Measurements from ENCODE around the gene TBX21. TPM values are rescaled to one million over a fixed set of nuclear protein-coding genes. Genes with fewer than 3 reads are reported as not detected.

Gene TBX21
- total RNA-seq, 1 experiment from 2014 or later: not detected

DNA sequence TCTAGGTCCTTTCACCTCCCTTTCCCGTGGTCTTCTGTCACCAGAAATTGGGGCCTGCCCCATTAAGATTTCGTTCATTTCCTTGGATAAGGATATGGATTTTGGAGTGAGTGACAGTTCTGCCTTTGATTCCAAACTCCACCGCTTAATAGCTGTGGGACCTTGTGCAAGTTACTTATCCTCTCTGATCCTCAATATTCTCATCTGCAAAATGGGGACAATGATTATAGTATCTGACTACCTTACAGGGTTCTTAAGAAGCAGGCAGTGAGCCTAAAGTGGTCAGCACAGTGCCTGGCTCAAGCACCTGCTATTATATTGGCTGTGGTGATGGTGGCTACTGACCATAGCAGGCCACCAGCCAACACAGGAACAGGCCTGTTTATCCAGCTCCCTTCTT, 23.4 kb upstream of the TBX21 start:
- intact Hi-C loops (cut with micrococcal nuclease; ENCODE audit: unreplicated experiment): no loop called here
- Mint-ChIP-seq H3K27me3 (ENCODE audit: unreplicated experiment) (peaks cover 86% of the 10 kb centered on the region), H3K27ac (ENCODE audit: unreplicated experiment) (no peak overlapping the region), H3K4me1 (ENCODE audit: low read depth, unreplicated experiment) (peaks cover 16% of the 10 kb centered on the region), H3K4me3 (ENCODE audit: low read depth, unreplicated experiment) (no peak overlapping the region), H3K9me3 (ENCODE audit: low read depth, unreplicated experiment) (no peaks in the 10 kb centered on the region), H3K36me3 (ENCODE audit: insufficient read depth, unreplicated experiment) (no peaks in the 10 kb centered on the region)
- DNase-seq: no peak
- TF ChIP-seq, protein P1, sequence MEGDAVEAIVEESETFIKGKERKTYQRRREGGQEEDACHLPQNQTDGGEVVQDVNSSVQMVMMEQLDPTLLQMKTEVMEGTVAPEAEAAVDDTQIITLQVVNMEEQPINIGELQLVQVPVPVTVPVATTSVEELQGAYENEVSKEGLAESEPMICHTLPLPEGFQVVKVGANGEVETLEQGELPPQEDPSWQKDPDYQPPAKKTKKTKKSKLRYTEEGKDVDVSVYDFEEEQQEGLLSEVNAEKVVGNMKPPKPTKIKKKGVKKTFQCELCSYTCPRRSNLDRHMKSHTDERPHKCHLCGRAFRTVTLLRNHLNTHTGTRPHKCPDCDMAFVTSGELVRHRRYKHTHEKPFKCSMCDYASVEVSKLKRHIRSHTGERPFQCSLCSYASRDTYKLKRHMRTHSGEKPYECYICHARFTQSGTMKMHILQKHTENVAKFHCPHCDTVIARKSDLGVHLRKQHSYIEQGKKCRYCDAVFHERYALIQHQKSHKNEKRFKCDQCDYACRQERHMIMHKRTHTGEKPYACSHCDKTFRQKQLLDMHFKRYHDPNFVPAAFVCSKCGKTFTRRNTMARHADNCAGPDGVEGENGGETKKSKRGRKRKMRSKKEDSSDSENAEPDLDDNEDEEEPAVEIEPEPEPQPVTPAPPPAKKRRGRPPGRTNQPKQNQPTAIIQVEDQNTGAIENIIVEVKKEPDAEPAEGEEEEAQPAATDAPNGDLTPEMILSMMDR (IDR thresholded peaks at IDR 0.05; ENCODE audit: unreplicated experiment): no peak
- BruUV-seq (replicated peaks): no TSS peak
- CTCF ChIA-PET: interaction anchor here (0.9 to 1.5 kb wide), 3 partner anchors 9 to 12 kb away, joined by 3 read pairs; no protein-coding TSS in a partner anchor

- intact Hi-C loops (cut with micrococcal nuclease; ENCODE audit: unreplicated experiment): no loop called here
- H3K36me3 Mint-ChIP-seq (ENCODE audit: insufficient read depth, unreplicated experiment): no peaks in the 10 kb centered on the region
- H3K9me3 Mint-ChIP-seq (ENCODE audit: low read depth, unreplicated experiment): no peaks in the 10 kb centered on the region
- no peak overlapping the region for H3K27ac Mint-ChIP-seq (ENCODE audit: unreplicated experiment)
- BruUV-seq (replicated peaks): no TSS peak
- TF ChIP-seq, protein P1 (IDR thresholded peaks at IDR 0.05; ENCODE audit: unreplicated experiment): no peak
- no peak overlapping the region for H3K4me3 Mint-ChIP-seq (ENCODE audit: low read depth, unreplicated experiment)
- peaks cover 86% of the 10 kb centered on the region for H3K27me3 Mint-ChIP-seq (ENCODE audit: unreplicated experiment)
- no peak for DNase-seq
- peaks cover 16% of the 10 kb centered on the region for H3K4me1 Mint-ChIP-seq (ENCODE audit: low read depth, unreplicated experiment)
- CTCF ChIA-PET: interaction anchor here (0.6 kb wide), 1 partner anchor 614 kb away, joined by 3 read pairs; no protein-coding TSS in a partner anchor
Observed at GRCh38 chr17:47711366-47712099, 21.5 kb upstream of the TBX21 start.

DNA sequence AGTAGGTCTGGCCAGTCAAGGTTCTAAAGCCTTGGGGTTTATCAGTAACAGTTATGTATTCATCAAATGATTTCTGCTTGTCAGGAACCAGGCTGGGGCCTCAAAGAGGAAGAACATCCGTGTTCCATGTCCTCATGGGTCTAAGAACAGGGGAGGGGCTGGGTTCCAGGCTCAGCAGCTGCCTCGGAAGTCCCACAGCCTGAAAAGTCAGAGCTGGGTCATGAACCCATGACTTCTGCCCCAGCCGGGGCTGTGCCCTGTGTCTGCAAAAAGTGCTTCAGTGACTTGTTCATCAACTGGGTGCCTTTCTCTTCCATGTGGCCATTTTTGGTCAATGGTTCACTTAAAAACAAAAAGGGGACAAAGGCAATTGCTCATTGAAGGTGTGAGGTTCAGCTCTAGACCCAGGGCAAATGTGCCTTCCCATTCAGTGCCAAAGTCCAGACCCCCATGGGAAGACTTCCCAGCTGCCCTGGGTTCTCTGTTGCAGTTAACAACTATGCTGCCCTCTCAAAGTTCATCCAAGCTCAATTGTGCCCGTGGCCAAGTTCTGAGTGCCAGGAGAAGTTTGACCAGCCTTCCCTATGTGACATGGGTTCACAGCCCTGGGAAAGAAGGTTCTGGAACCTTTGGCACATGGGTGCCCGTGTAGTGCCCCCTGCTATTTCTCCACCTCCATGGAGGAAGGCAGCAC, 20.6 kb upstream of the TBX21 start:
- Mint-ChIP-seq H3K9me3 (ENCODE audit: low read depth, unreplicated experiment) (no peaks in the 10 kb centered on the region), H3K4me3 (ENCODE audit: low read depth, unreplicated experiment) (no peak overlapping the region)

DNA sequence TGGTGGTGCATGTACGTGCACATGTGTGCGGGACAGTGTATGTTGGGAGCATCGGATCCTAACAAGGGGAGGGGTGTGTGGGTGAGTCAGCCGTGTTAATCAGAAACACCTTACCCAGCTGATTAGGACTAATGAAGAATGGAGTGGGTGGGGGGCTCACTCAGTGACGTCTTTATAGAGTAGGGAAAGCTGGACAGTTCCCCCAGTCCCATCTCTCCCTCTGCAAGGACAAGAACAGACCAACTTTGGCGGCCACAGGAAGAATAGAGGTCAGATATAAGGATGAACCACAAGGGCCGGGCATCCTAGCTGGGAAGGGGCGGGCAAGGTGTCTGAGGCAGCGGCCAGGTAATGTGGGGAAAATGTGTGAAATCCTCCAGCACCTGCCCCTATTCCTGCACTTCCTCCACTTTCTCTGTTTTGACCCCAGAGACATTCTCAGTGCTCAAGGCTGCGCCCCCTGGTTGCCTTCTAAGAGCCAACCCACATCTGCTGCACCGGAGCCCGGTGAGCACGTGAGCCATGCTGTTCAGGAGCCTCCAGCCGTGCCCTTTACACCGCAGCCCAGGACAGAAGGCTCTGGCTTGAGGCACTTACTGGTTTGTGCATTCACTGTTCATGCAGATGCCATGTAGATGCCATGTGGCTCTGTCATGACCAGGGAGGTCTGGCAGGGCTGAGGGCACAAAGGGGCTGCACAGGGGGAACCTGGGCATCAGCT, 18.9 kb upstream of the TBX21 start:
- H3K27ac Mint-ChIP-seq (ENCODE audit: unreplicated experiment): no peak overlapping the region
- no peaks in the 10 kb centered on the region for H3K36me3 Mint-ChIP-seq (ENCODE audit: insufficient read depth, unreplicated experiment)
- H3K27me3 Mint-ChIP-seq (ENCODE audit: unreplicated experiment): peaks cover 97% of the 10 kb centered on the region
- no peaks in the 10 kb centered on the region for H3K9me3 Mint-ChIP-seq (ENCODE audit: low read depth, unreplicated experiment)
- TF ChIP-seq, protein P1 (IDR thresholded peaks at IDR 0.05; ENCODE audit: unreplicated experiment): no peak
- CTCF ChIA-PET: no interaction called here
- intact Hi-C loops (cut with micrococcal nuclease; ENCODE audit: unreplicated experiment): no loop called here
- no TSS peak for BruUV-seq (replicated peaks)
- DNase-seq: no peak
- peaks cover 23% of the 10 kb centered on the region for H3K4me1 Mint-ChIP-seq (ENCODE audit: low read depth, unreplicated experiment)
- no peak overlapping the region for H3K4me3 Mint-ChIP-seq (ENCODE audit: low read depth, unreplicated experiment)

More for the DNA sequence above, 20.6 kb upstream of the TBX21 start:
- DNase-seq: no peak
- TF ChIP-seq, protein P1 (IDR thresholded peaks at IDR 0.05; ENCODE audit: unreplicated experiment): no peak
- intact Hi-C loops (cut with micrococcal nuclease; ENCODE audit: unreplicated experiment): no loop called here
- BruUV-seq (replicated peaks): no TSS peak
- H3K27me3 Mint-ChIP-seq (ENCODE audit: unreplicated experiment): peaks cover 86% of the 10 kb centered on the region
- H3K36me3 Mint-ChIP-seq (ENCODE audit: insufficient read depth, unreplicated experiment): no peaks in the 10 kb centered on the region
- no peak overlapping the region for H3K27ac Mint-ChIP-seq (ENCODE audit: unreplicated experiment)
- H3K4me1 Mint-ChIP-seq (ENCODE audit: low read depth, unreplicated experiment): peaks cover 7% of the 10 kb centered on the region
- CTCF ChIA-PET: no interaction called here
